IPS-18a (cell line): Measurements from ENCODE around the gene NEAT1.
"Not testable (repeated sequence)": the region's sequence is repeated elsewhere in the genome, so short reads cannot be mapped to it uniquely, and the experiment has no call there.

Experiments
- H3K27ac ChIP-seq: one replicate; pipeline ENCODE4 v1.5.1; 2013; ENCODE audit warnings: low read length
- H3K27me3 ChIP-seq: one replicate; pipeline ENCODE4 v1.6.1; 2013; ENCODE audit warnings: mild to moderate bottlenecking, low read length; ENCODE audit not compliant: control insufficient read depth, insufficient read depth
- H3K36me3 ChIP-seq: one replicate; pipeline ENCODE4 v1.6.1; 2013; ENCODE audit warnings: low read depth, low read length; ENCODE audit not compliant: control insufficient read depth
- H3K4me1 ChIP-seq: one replicate; pipeline ENCODE4 v1.6.1; 2013; ENCODE audit warnings: low read depth, low read length; ENCODE audit not compliant: control insufficient read depth
- H3K4me3 ChIP-seq: one replicate; pipeline ENCODE4 v1.5.1; 2013; ENCODE audit warnings: low read length
- H3K9ac ChIP-seq: one replicate; pipeline ENCODE4 v1.6.1; 2013; ENCODE audit warnings: mild to moderate bottlenecking, low read length, moderate library complexity
- H3K9me3 ChIP-seq: one replicate; pipeline ENCODE4 v1.6.1; 2013; ENCODE audit warnings: low read depth, low read length; ENCODE audit not compliant: control insufficient read depth

NEAT1 gene

DNA sequence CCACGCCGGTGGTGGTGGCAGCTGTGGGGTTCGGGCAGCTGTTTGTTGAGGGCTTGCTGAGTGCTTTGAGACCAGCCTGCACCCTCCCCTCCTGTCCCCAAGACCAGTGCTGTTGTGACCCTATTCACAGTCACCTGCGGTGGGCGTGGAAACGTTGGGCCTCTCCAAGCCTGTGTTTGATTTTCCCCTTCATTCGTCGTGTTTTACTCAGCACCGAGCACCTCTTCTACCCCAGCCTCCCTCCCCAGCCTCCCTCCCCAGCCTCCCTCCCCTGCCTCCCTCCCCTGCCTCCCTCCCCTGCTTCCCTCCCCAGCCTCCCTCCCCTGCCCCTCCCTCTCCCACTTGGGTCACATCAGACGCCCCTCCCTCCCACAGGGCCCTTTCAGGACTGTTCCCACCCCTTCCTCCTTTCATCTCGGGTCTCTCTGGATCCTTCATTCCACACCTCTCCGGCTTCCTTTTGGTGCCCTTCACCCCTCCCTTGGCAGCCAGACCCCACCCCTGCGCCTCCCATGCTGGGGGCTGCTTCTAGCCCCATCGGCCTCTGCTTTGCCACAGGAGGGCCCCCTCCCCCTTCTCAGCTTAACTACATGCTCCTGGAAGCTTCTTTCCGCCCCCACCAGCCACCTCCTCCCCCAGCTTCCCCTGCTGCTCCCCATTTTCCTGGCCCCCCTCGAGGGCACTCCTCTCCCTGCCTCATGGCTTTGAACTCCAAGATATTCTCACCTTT lies 21.4 kb upstream of the NEAT1 start:
- H3K27me3 ChIP-seq = no peaks in the 10 kb centered on the region

DNA sequence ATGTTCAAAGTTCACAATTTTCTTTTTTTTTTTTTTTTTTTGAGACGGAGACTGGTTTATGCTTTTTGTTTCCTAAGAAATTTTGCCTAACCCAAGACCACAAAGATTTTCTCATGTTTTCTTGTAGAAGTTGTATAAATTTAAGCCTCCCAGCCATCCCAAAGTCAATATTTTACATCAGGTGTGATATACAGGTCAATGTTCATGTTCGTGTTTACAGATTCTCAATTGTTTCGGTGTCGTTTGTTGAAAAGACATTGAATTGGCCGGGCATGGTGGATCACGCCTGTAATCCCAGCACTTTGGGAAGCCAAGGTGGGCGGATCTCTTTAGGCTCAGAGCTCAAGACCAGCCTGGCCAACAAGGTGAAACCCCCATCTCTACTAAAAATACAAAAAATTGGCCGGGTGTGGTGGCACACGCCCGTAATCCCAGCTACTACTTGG lies 20.8 kb upstream of the NEAT1 start:
- H3K4me1 ChIP-seq = peaks cover 3% of the 10 kb centered on the region
- H3K27ac ChIP-seq = no peak overlapping the region
- H3K9ac ChIP-seq = no peak overlapping the region
- peaks cover 5% of the 10 kb centered on the region for H3K36me3 ChIP-seq
- no peaks in the 10 kb centered on the region for H3K27me3 ChIP-seq
- no peak overlapping the region for H3K4me3 ChIP-seq
- no peaks in the 10 kb centered on the region for H3K9me3 ChIP-seq

More for the DNA sequence above, 21.4 kb upstream of the NEAT1 start:
- no peaks in the 10 kb centered on the region for H3K9me3 ChIP-seq
- H3K27ac ChIP-seq = no peak overlapping the region
- H3K9ac ChIP-seq = no peak overlapping the region
- peaks cover 5% of the 10 kb centered on the region for H3K36me3 ChIP-seq
- H3K4me1 ChIP-seq = peaks cover 3% of the 10 kb centered on the region
- H3K4me3 ChIP-seq = no peak overlapping the region

- Histone ChIP-seq H3K4me1 (peaks cover 3% of the 10 kb centered on the region), H3K4me3 (no peak overlapping the region), H3K27me3 (no peaks in the 10 kb centered on the region), H3K36me3 (peaks cover 5% of the 10 kb centered on the region), H3K27ac (no peak overlapping the region), H3K9me3 (no peaks in the 10 kb centered on the region), H3K9ac (no peak overlapping the region)
These were observed 19.8 kb upstream of the NEAT1 start for GRCh38 chr11:65402790-65403189.

DNA sequence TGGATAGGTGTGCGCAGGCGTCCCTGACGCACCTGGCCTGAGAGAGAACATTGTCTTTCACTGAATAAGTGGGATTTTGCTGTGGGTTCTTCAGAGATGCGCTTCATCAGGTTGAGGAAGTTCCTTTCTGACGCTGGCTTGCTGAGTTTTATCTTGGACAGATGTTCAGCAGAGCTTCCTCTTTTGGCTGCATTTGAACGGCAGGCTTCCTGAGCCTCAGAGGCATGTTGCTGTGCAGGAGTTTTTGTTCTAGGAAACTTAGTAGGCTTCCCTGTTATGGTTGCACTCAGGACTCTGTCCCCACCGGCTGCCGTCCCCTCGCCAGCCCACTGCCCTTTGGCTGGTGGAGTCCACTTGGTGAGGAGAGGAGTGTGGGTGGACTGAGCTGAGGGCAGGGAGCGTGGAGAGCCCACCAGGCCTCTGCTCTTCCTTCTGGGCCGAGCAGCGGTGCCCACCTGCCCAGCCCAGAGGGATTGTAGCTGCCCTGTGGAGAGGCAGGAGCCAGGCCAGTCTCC lies 18.9 kb upstream of the NEAT1 start:
- Histone ChIP-seq H3K27me3 (no peaks in the 10 kb centered on the region), H3K9ac (no peak overlapping the region), H3K27ac (no peak overlapping the region), H3K9me3 (no peaks in the 10 kb centered on the region), H3K36me3 (peaks cover 5% of the 10 kb centered on the region), H3K4me1 (peaks cover 3% of the 10 kb centered on the region), H3K4me3 (no peak overlapping the region)

GRCh38 chr11:65404210-65404609 lies 18.4 kb upstream of the NEAT1 start:
- Histone ChIP-seq H3K36me3 (peaks cover 5% of the 10 kb centered on the region), H3K27me3 (no peaks in the 10 kb centered on the region), H3K27ac (no peak overlapping the region)

GRCh38 chr11:65404638-65405339 lies 17.8 kb upstream of the NEAT1 start:
- H3K9ac ChIP-seq = no peak overlapping the region
- H3K36me3 ChIP-seq = peaks cover 5% of the 10 kb centered on the region
- no peaks in the 10 kb centered on the region for H3K27me3 ChIP-seq

More at GRCh38 chr11:65404210-65404609, 18.4 kb upstream of the NEAT1 start:
- Histone ChIP-seq H3K9me3 (no peaks in the 10 kb centered on the region), H3K4me1 (peaks cover 3% of the 10 kb centered on the region), H3K4me3 (no peak overlapping the region), H3K9ac (no peak overlapping the region)

DNA sequence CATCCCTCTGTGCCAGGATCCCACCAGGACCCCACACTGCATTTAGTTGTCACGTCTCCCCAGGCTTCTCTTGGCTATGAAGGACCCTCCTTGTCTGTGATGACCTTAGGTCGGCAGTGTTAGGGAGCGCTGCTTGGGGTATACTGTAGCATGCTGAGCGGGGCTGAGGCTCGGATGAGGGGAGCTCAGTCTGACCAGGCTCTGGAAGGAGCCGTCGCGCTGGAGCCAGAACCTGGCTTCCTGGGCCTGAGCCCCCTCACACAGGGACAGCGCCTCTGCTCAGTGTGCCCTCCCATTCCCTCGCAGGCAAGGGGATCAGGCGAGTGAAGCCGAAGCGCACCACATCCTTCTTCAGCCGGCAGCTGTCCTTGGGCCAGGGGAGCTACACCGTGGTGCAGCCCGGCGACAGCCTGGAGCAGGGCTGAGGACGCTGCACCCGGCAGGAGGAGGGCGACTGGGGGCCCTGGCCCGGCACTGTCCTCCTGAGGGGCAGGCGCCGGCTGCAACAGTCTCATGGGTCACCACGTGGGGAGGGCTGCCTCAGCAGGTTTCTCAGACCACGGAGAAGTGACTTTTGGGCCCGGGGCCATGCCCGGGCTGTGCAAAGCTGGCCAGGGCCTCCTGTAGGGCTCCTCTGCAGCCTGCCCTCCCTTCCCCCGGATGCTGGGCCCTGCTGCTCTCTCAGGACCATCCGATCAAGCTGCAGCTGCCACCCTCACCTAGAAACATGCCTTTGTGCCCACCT lies 11.5 kb upstream of the NEAT1 start:
- no peaks in the 10 kb centered on the region for H3K36me3 ChIP-seq
- no peak overlapping the region for H3K9ac ChIP-seq
- H3K27me3 ChIP-seq = no peaks in the 10 kb centered on the region
- no peak overlapping the region for H3K4me3 ChIP-seq
- no peak overlapping the region for H3K27ac ChIP-seq
- H3K9me3 ChIP-seq = no peaks in the 10 kb centered on the region
- H3K4me1 ChIP-seq = no peaks in the 10 kb centered on the region

More at GRCh38 chr11:65404638-65405339, 17.8 kb upstream of the NEAT1 start:
- Histone ChIP-seq H3K4me1 (peaks cover 3% of the 10 kb centered on the region), H3K9me3 (no peaks in the 10 kb centered on the region), H3K27ac (no peak overlapping the region), H3K4me3 (no peak overlapping the region)

- H3K27ac ChIP-seq = no peak overlapping the region
- no peaks in the 10 kb centered on the region for H3K27me3 ChIP-seq
- H3K9me3 ChIP-seq = no peaks in the 10 kb centered on the region
- H3K4me1 ChIP-seq = no peaks in the 10 kb centered on the region
- no peak overlapping the region for H3K9ac ChIP-seq
- H3K4me3 ChIP-seq = no peak overlapping the region
- no peaks in the 10 kb centered on the region for H3K36me3 ChIP-seq
These were observed 10.9 kb upstream of the NEAT1 start for GRCh38 chr11:65411681-65412070.

DNA sequence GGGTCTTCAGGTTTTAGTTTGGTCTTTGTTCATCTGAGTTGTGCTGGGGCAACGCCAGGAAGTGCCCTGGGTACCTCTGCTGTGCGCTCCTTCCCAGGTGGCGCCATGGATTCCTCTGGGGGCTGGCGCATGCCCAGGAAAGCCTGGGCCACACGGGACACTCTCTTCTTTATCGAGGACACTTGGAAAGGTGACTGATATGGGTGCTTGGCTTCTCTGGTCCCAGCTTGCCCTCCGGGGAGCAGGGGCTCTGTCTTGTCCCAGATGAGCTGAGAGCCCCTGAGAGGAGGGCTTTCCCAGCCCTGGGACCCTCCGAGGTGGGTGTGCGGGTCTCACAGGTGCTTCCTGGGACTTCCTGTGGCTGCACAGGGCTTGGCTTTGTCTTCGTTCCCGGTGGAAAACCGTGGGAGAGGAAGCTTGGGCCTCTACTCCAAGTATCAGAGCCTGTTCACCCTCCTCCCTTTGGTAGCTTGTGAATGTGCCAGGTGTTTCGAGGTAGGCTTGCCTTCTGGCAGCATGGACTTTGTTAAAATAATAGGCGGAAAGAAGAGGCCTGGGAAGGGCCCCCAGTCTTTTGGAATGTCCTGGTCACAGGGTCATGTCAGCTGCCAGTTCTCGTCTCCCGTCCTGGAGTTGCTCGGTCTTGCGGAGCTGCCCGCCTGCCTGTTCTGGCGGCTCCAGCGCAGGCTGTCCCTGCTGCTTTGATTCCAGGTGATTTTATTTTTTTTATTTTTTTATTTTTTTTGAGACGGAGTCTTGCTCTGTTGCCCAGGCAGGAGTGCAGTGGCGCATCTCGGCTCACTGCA lies 10.1 kb upstream of the NEAT1 start:
- no peaks in the 10 kb centered on the region for H3K27me3 ChIP-seq
- H3K36me3 ChIP-seq = no peaks in the 10 kb centered on the region
- no peak overlapping the region for H3K4me3 ChIP-seq
- H3K4me1 ChIP-seq = peaks cover 3% of the 10 kb centered on the region
- H3K27ac ChIP-seq = no peak overlapping the region
- no peak overlapping the region for H3K9ac ChIP-seq
- no peaks in the 10 kb centered on the region for H3K9me3 ChIP-seq

DNA sequence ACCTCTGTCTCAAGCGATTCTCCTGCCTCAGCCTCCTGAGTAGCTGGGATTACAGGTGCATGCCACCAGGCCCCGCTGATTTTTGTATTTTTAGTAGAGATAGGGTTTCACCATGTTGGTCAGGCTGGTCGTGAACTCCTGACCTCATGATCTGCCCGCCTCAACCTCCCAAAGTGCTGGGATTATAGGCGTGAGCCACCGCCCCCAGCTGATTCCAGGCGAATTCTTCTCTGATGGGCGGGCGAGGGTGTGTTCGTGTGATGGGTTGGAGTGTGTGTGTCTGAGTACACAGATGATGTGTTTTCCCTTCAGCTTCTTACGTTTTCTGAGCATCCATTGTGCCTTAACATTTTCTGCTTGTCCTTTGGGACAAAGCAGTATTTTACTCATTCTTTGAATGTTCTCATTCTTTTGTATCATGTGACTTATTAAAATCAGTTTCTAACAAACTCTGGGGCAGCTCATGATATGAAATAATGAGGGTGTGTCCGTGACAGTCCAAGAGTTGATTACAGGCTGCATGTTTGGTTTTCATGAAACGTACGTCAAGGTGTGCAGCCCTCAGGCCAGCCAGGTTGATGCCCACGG lies 9.4 kb upstream of the NEAT1 start:
- not testable (repeated sequence) for H3K27me3 ChIP-seq, H3K9ac ChIP-seq, H3K4me3 ChIP-seq, H3K36me3 ChIP-seq, H3K4me1 ChIP-seq, H3K27ac ChIP-seq, H3K9me3 ChIP-seq
